Neuronal stem cell (in vitro differentiated cells): ENCODE data around the gene KRTAP3-3.
A peak's percentile ranks its signal among the peaks of the same experiment; 100 is the strongest.

Experiments
- DNase-seq: peaks from one replicate; pipeline ENCODE4 v3.0.0-alpha.2; 2013; ENCODE audit warnings: low spot score
- H2AFZ ChIP-seq: one replicate; pipeline ENCODE4 v1.6.1; 2013; ENCODE audit warnings: mild to moderate bottlenecking, low read length, inconsistent platforms
- H2AK5ac ChIP-seq: 2 replicates; pipeline ENCODE4 v1.6.1; 2013; ENCODE audit warnings: low read depth, mild to moderate bottlenecking, inconsistent platforms, low read length, moderate library complexity, mixed read lengths
- H2BK120ac ChIP-seq: 2 replicates; pipeline ENCODE4 v1.6.1; 2013; ENCODE audit warnings: low read depth, mild to moderate bottlenecking, inconsistent platforms, low read length, moderate library complexity, mixed read lengths
- H2BK12ac ChIP-seq: one replicate; pipeline ENCODE4 v1.6.1; 2013; ENCODE audit warnings: low read length, inconsistent platforms
- H2BK15ac ChIP-seq: 2 replicates; pipeline ENCODE4 v1.6.1; 2013; ENCODE audit warnings: mild to moderate bottlenecking, low read length, inconsistent platforms, mixed read lengths
- H2BK5ac ChIP-seq: one replicate; pipeline ENCODE4 v1.6.1; 2013; ENCODE audit warnings: inconsistent platforms, mild to moderate bottlenecking, low read length, moderate library complexity
- H3K14ac ChIP-seq: one replicate; pipeline ENCODE4 v1.6.1; 2013; ENCODE audit warnings: low read length, inconsistent platforms
- H3K18ac ChIP-seq: 2 replicates; pipeline ENCODE4 v1.6.1; 2013; ENCODE audit warnings: low read length, inconsistent platforms
- H3K23ac ChIP-seq: 2 replicates; pipeline ENCODE4 v1.6.1; 2013; ENCODE audit warnings: low read depth, mild to moderate bottlenecking, mixed read lengths, low read length, inconsistent platforms; ENCODE audit not compliant: poor library complexity
- H3K27ac ChIP-seq: replicated peaks from 3 replicates; pipeline ENCODE4 v1.5.1; 2013; ENCODE audit warnings: low read length, inconsistent platforms
- H3K27me3 ChIP-seq, 3 experiments: 2 replicates each; pipeline ENCODE4 v1.6.1; 2013; ENCODE audit warnings: low read length in 3 of 3, mild to moderate bottlenecking in 2 of 3, inconsistent platforms in 1 of 3, low read depth in 1 of 3, mixed read lengths in 1 of 3, moderate library complexity in 1 of 3; ENCODE audit not compliant: control insufficient read depth in 3 of 3, insufficient read depth in 3 of 3
- H3K36me3 ChIP-seq, 2 donors: replicated peaks in 1 of 2; 2 replicates each; pipeline ENCODE4 v1.6.1; 2013; ENCODE audit warnings: low read length in 2 of 2; ENCODE audit not compliant: control insufficient read depth in 2 of 2, insufficient read depth in 2 of 2
- H3K4ac ChIP-seq: 2 replicates; pipeline ENCODE4 v1.6.1; 2013; ENCODE audit warnings: inconsistent platforms, mild to moderate bottlenecking, low read length, moderate library complexity
- H3K4me1 ChIP-seq, 2 donors: 1 replicate in 1 of 2; 2 replicates in 1 of 2; pipeline ENCODE4 v1.6.1; 2013; ENCODE audit warnings: low read length in 2 of 2, low read depth in 1 of 2; ENCODE audit not compliant: control insufficient read depth in 2 of 2, insufficient read depth in 1 of 2
- H3K4me2 ChIP-seq: one replicate; pipeline ENCODE4 v1.6.1; 2013; ENCODE audit warnings: mild to moderate bottlenecking, low read length, inconsistent platforms; ENCODE audit not compliant: insufficient read depth, poor library complexity, severe bottlenecking
- H3K4me3 ChIP-seq, 2 donors: 2 replicates each; pipeline ENCODE4 v1.5.1; 2013; ENCODE audit warnings: low read length in 2 of 2, mild to moderate bottlenecking in 2 of 2, inconsistent platforms in 1 of 2, moderate library complexity in 1 of 2
- H3K79me1 ChIP-seq: one replicate; pipeline ENCODE4 v1.6.1; 2013; ENCODE audit warnings: low read depth, mild to moderate bottlenecking, inconsistent platforms, low read length, moderate library complexity
- H3K9ac ChIP-seq: one replicate; pipeline ENCODE4 v1.6.1; 2013; ENCODE audit warnings: mild to moderate bottlenecking, low read depth, low read length, inconsistent platforms; ENCODE audit not compliant: poor library complexity
- H3K9me3 ChIP-seq, 2 donors: replicated peaks in 1 of 2; 2 replicates each; pipeline versions ENCODE3 to v1.6.1; 2013; ENCODE audit warnings: low read length in 2 of 2, mild to moderate bottlenecking in 2 of 2, inconsistent platforms in 1 of 2, low read depth in 1 of 2, mixed read lengths in 1 of 2, moderate library complexity in 1 of 2; ENCODE audit not compliant: control insufficient read depth in 2 of 2, insufficient read depth in 1 of 2
- H4K8ac ChIP-seq: one replicate; pipeline ENCODE4 v1.6.1; 2013; ENCODE audit warnings: low read depth, mild to moderate bottlenecking, inconsistent platforms, low read length, moderate library complexity
- H4K91ac ChIP-seq: one replicate; pipeline ENCODE4 v1.6.1; 2013; ENCODE audit warnings: low read length, low read depth, mild to moderate bottlenecking, inconsistent platforms; ENCODE audit not compliant: poor library complexity
- WGBS, 2 donors: extraction: QIAGEN DNeasy Blood & Tissue Kit; methylation state at CpG; one replicate each; pipeline ENCODE4 v1.1.7; 2013; ENCODE audit warnings: missing lambda C conversion rate in 2 of 2, mixed read lengths in 1 of 2; ENCODE audit not compliant: insufficient read length in 2 of 2, insufficient replicate concordance in 1 of 2; ENCODE audit errors: extremely low coverage in 2 of 2; 5-methylcytosine and 5-hydroxymethylcytosine counted together

The KRTAP3-3 gene

GRCh38 chr17:41010441-41010840 is 16.5 kb upstream of the KRTAP3-3 start:
- H2AK5ac ChIP-seq, result no peak overlapping the region
- H3K4me2 ChIP-seq, result no peak overlapping the region
- H3K36me3 ChIP-seq, result no peaks in the 10 kb centered on the region
- H3K9ac ChIP-seq, result no peak overlapping the region
- H4K91ac ChIP-seq, result no peak overlapping the region
- no peak overlapping the region for H3K4ac ChIP-seq
- H2AFZ ChIP-seq, result no peak overlapping the region
- no peak overlapping the region for H2BK5ac ChIP-seq
- H3K9me3 ChIP-seq, result peaks cover 0 to 3% of the 10 kb centered on the region in 2 donors
- H3K4me3 ChIP-seq, result no peak overlapping the region
- no peak overlapping the region for H3K14ac ChIP-seq
- no peak overlapping the region for H4K8ac ChIP-seq
- no peaks in the 10 kb centered on the region for H3K79me1 ChIP-seq
- DNase-seq, result no peak
- H2BK12ac ChIP-seq, result no peak overlapping the region
- H3K27me3 ChIP-seq, result no peaks in the 10 kb centered on the region
- no peak overlapping the region for H2BK120ac ChIP-seq
- peaks cover 0 to 5% of the 10 kb centered on the region in 2 donors for H3K4me1 ChIP-seq
- no peak overlapping the region for H3K18ac ChIP-seq
- H3K27ac ChIP-seq, result no peak overlapping the region
- H2BK15ac ChIP-seq, result no peak overlapping the region
- H3K23ac ChIP-seq, result no peak overlapping the region

- H3K14ac ChIP-seq, result no peak overlapping the region
- H3K18ac ChIP-seq, result no peak overlapping the region
- no peak for DNase-seq
- no CpG with 5 or more reads among the region's 1 CpG for WGBS, 2 donors
- H3K36me3 ChIP-seq, result no peaks in the 10 kb centered on the region
- no peak overlapping the region for H2BK5ac ChIP-seq
- no peak overlapping the region for H2AFZ ChIP-seq
- peaks cover 0 to 3% of the 10 kb centered on the region in 2 donors for H3K9me3 ChIP-seq
- H3K27ac ChIP-seq, result no peak overlapping the region
- no peak overlapping the region for H3K9ac ChIP-seq
- no peaks in the 10 kb centered on the region for H3K79me1 ChIP-seq
- no peak overlapping the region for H2BK15ac ChIP-seq
- no peak overlapping the region for H2BK12ac ChIP-seq
- no peak overlapping the region for H3K4ac ChIP-seq
- peaks cover 0 to 5% of the 10 kb centered on the region in 2 donors for H3K4me1 ChIP-seq
- H3K4me2 ChIP-seq, result no peak overlapping the region
- no peak overlapping the region for H2AK5ac ChIP-seq
- no peaks in the 10 kb centered on the region for H3K27me3 ChIP-seq
- no peak overlapping the region for H4K91ac ChIP-seq
- no peak overlapping the region for H3K4me3 ChIP-seq
- H4K8ac ChIP-seq, result no peak overlapping the region
- H2BK120ac ChIP-seq, result no peak overlapping the region
- H3K23ac ChIP-seq, result no peak overlapping the region
Observed at GRCh38 chr17:41009936-41010335, 16.0 kb upstream of the KRTAP3-3 start.

GRCh38 chr17:41009301-41009760 is 15.4 kb upstream of the KRTAP3-3 start:
- Histone ChIP-seq H4K91ac (no peak overlapping the region), H3K36me3 (no peaks in the 10 kb centered on the region), H2BK12ac (no peak overlapping the region), H2AFZ (no peak overlapping the region), H3K4me1 (peaks cover 0 to 5% of the 10 kb centered on the region in 2 donors), H2AK5ac (no peak overlapping the region), H2BK120ac (no peak overlapping the region), H3K9me3 (peaks cover 0 to 3% of the 10 kb centered on the region in 2 donors), H3K79me1 (no peaks in the 10 kb centered on the region), H3K14ac (no peak overlapping the region), H4K8ac (no peak overlapping the region), H3K18ac (no peak overlapping the region), H3K4ac (no peak overlapping the region), H3K27me3 (no peaks in the 10 kb centered on the region), H3K23ac (no peak overlapping the region), H3K4me2 (no peak overlapping the region), H3K27ac (no peak overlapping the region), H3K4me3 (no peak overlapping the region), H3K9ac (no peak overlapping the region), H2BK5ac (no peak overlapping the region), H2BK15ac (no peak overlapping the region)
- no CpG with 5 or more reads among the region's 4 CpGs for WGBS, 2 donors
- DNase-seq, result peak; percentile 43

GRCh38 chr17:41008811-41009210 is 14.8 kb upstream of the KRTAP3-3 start, which contains the start of gene KRTAP3-1:
Gene KRTAP3-1 (minus strand): TSS chr17:41009128. CDS start chr17:41009074, 54 bp downstream.
- no peak for DNase-seq
- no peak within 1 kb of the TSS for H2AK5ac ChIP-seq

More at GRCh38 chr17:41008811-41009210, 14.8 kb upstream of the KRTAP3-3 start, which contains the start of gene KRTAP3-1:
- H3K14ac ChIP-seq, result no peak within 1 kb of the TSS
- H3K4me1 ChIP-seq, result peaks cover 0 to 5% of the 10 kb centered on the region in 2 donors
- H3K18ac ChIP-seq, result peak within 1 kb of the TSS; percentile 87
- H2BK5ac ChIP-seq, result no peak within 1 kb of the TSS
- H3K4ac ChIP-seq, result no peak within 1 kb of the TSS
- no peak within 1 kb of the TSS for H3K4me2 ChIP-seq
- H2BK12ac ChIP-seq, result peak within 1 kb of the TSS; percentile 94
- H2BK15ac ChIP-seq, result no peak within 1 kb of the TSS
- no peaks in the 10 kb centered on the region for H3K79me1 ChIP-seq
- peak within 1 kb of the TSS in 1 of 2 donors; percentile 68 for H3K4me3 ChIP-seq
- H2AFZ ChIP-seq, result no peak within 1 kb of the TSS
- H4K91ac ChIP-seq, result no peak within 1 kb of the TSS
- H3K9me3 ChIP-seq, result peaks cover 0 to 3% of the 10 kb centered on the region in 2 donors
- no peak within 1 kb of the TSS for H4K8ac ChIP-seq
- no peaks in the 10 kb centered on the region for H3K36me3 ChIP-seq
- no peaks in the 10 kb centered on the region for H3K27me3 ChIP-seq
- no CpG with 5 or more reads among the region's 8 CpGs for WGBS, 2 donors
- H3K9ac ChIP-seq, result no peak within 1 kb of the TSS
- H2BK120ac ChIP-seq, result no peak within 1 kb of the TSS
- peak within 1 kb of the TSS; percentile 52 for H3K23ac ChIP-seq
- H3K27ac ChIP-seq, result no peak within 1 kb of the TSS
